PC-3 (cell line): ENCODE measurements around the gene SCD5. TPM values are rescaled to one million over a fixed set of nuclear protein-coding genes. Genes with fewer than 3 reads are reported as not detected.

Experiments
- ATAC-seq: fragments of 200-7000 bp; cut with Tn5 transposase; 2 replicates; pipeline ENCODE4 v1.9.1; 2020; ENCODE audit warnings: mild to moderate bottlenecking, moderate library complexity
- BruUV-seq: library from RNA; stranded (reverse); fragments of 400-500 nt; replicated peaks from 2 replicates; lab custom pipeline; 2021; lab: Mats Ljungman, UMichigan
- CTCF ChIA-PET: fragments of 300-600 bp; sonication (Branson Sonifier 250); formaldehyde crosslinking; loops from one replicate; lab custom pipeline; 2022; ENCODE audit warnings: antibody characterized with exemption; lab: Charles Lee
- POLR2A ChIA-PET: fragments of 300-600 bp; sonication (Branson Sonifier 250); formaldehyde crosslinking; loops from one replicate; lab custom pipeline; 2022; ENCODE audit warnings: antibody characterized with exemption; ENCODE audit not compliant: unreplicated experiment; lab: Charles Lee
- DNase-seq: peaks from one replicate; pipeline ENCODE4 v3.0.0-alpha.2; 2015
- H2AFZ ChIP-seq: fragments of 300-600 bp; sonication (generic); 2 replicates; pipeline ENCODE4 v1.6.0; 2016; ENCODE audit warnings: antibody characterized with exemption, low read length
- H3F3A ChIP-seq: fragments of 300-600 bp; sonication (generic); one replicate; pipeline ENCODE4 v1.6.0; 2017; ENCODE audit warnings: antibody characterized with exemption, low read length, control low read depth, mild to moderate bottlenecking; ENCODE audit not compliant: unreplicated experiment
- H3K27ac ChIP-seq: fragments of 300-600 bp; sonication (generic); 2 replicates; pipeline ENCODE4 v1.5.1; 2016; ENCODE audit warnings: mild to moderate bottlenecking, low read length
- H3K27me3 ChIP-seq: fragments of 300-600 bp; sonication (generic); 2 replicates; pipeline ENCODE4 v1.6.1; 2016; ENCODE audit warnings: low read length, mixed read lengths
- H3K36me3 ChIP-seq: fragments of 300-600 bp; sonication (generic); 2 replicates; pipeline ENCODE4 v1.6.1; 2016; ENCODE audit warnings: low read depth, mixed run types, low read length, mixed read lengths
- H3K4me1 ChIP-seq: fragments of 300-600 bp; sonication (generic); 2 replicates; pipeline ENCODE4 v1.5.1; 2016; ENCODE audit warnings: low read length; ENCODE audit not compliant: insufficient read depth
- H3K4me2 ChIP-seq: fragments of 300-600 bp; sonication (generic); 2 replicates; pipeline ENCODE4 v1.6.0; 2016; ENCODE audit warnings: low read length
- H3K4me3 ChIP-seq: fragments of 300-600 bp; sonication (generic); 2 replicates; pipeline ENCODE4 v1.5.1; 2016; ENCODE audit warnings: mild to moderate bottlenecking, low read length, mixed read lengths
- H3K79me2 ChIP-seq: fragments of 300-600 bp; sonication (generic); 2 replicates; pipeline ENCODE4 v1.6.1; 2017; ENCODE audit warnings: low read length, mixed read lengths
- H3K9ac ChIP-seq: fragments of 300-600 bp; sonication (generic); 2 replicates; pipeline ENCODE4 v1.6.0; 2016; ENCODE audit warnings: mild to moderate bottlenecking, low read length
- H3K9me2 ChIP-seq: fragments of 300-600 bp; sonication (generic); replicated peaks from 2 replicates; pipeline ENCODE4 v1.6.1; 2016; ENCODE audit warnings: mixed run types, low read length, mixed read lengths
- H3K9me3 ChIP-seq: fragments of 300-600 bp; sonication (generic); 2 replicates; pipeline ENCODE4 v1.6.1; 2016; ENCODE audit warnings: low read length, mixed read lengths
- H4K20me1 ChIP-seq: fragments of 300-600 bp; sonication (generic); 2 replicates; pipeline ENCODE4 v1.6.1; 2016; ENCODE audit warnings: low read length, mixed read lengths
- CTCF ChIP-seq: fragments of 300-600 bp; sonication (generic); conservative IDR thresholded peaks from 2 replicates; pipeline ENCODE4 v1.5.1; 2017; ENCODE audit warnings: antibody characterized with exemption, low read depth, mild to moderate bottlenecking, low read length
- EZH2 ChIP-seq: fragments of 300-600 bp; sonication (generic); IDR thresholded peaks from one replicate; pipeline ENCODE4 v1.6.1; 2017; ENCODE audit warnings: antibody characterized with exemption, mild to moderate bottlenecking, low read length; ENCODE audit not compliant: unreplicated experiment
- EZH2phosphoT487 ChIP-seq: fragments of 300-600 bp; sonication (generic); IDR thresholded peaks from 2 replicates; pipeline ENCODE4 v1.6.1; 2018; ENCODE audit warnings: mild to moderate bottlenecking, antibody characterized with exemption, low read length, borderline replicate concordance
- intact Hi-C: fragments of 100-400 bp; cut with micrococcal nuclease; formaldehyde crosslinking; loops from 2 replicates; pipeline ENCODE4 v1.9.0; 2023
- total RNA-seq: library from RNA; depleted of rRNA; stranded (reverse); fragments of >200 nt; gene quantifications from 2 replicates; pipeline ENCODE4 v1.2.3, GENCODE V29; 2014

The SCD5 gene
- total RNA-seq, 1 experiment from 2014 or later, result 3.8 TPM

GRCh38 chr4:82787342-82787741, 11.3 kb downstream of the SCD5 start:
- no peak overlapping the region for H3K27ac ChIP-seq
- H3K4me2 ChIP-seq, result no peak overlapping the region
- no peaks in the 10 kb centered on the region for H3K27me3 ChIP-seq
- TF ChIP-seq CTCF (no peak), EZH2phosphoT487 (no peak), EZH2 (no peak)
- no peaks in the 10 kb centered on the region for H4K20me1 ChIP-seq
- BruUV-seq, result no TSS peak
- H3F3A ChIP-seq, result peaks cover 5% of the 10 kb centered on the region
- H3K36me3 ChIP-seq, result no peaks in the 10 kb centered on the region
- peaks cover 25% of the 10 kb centered on the region for H3K4me1 ChIP-seq
- ChIA-PET CTCF (no interaction called here), POLR2A (no interaction called here)
- no peaks in the 10 kb centered on the region for H3K9me2 ChIP-seq
- no peaks in the 10 kb centered on the region for H3K79me2 ChIP-seq
- intact Hi-C loops, result no loop called here
- H2AFZ ChIP-seq, result no peak overlapping the region
- no peaks in the 10 kb centered on the region for H3K9me3 ChIP-seq
- peak; percentile 47 for DNase-seq
- no peak overlapping the region for H3K4me3 ChIP-seq
- no peak overlapping the region for H3K9ac ChIP-seq
- ATAC-seq, result no peak

- no peak overlapping the region for H3K4me2 ChIP-seq
- no peak overlapping the region for H3K4me3 ChIP-seq
- H3K36me3 ChIP-seq, result no peaks in the 10 kb centered on the region
- peaks cover 5% of the 10 kb centered on the region for H3F3A ChIP-seq
- no peaks in the 10 kb centered on the region for H3K79me2 ChIP-seq
- no peaks in the 10 kb centered on the region for H3K27me3 ChIP-seq
- POLR2A ChIA-PET, result no interaction called here
- TF ChIP-seq EZH2 (no peak), EZH2phosphoT487 (no peak), CTCF (no peak)
- peaks cover 25% of the 10 kb centered on the region for H3K4me1 ChIP-seq
- H3K27ac ChIP-seq, result no peak overlapping the region
- ATAC-seq (no peak), DNase-seq (no peak)
- BruUV-seq, result no TSS peak
- no peaks in the 10 kb centered on the region for H4K20me1 ChIP-seq
- no peaks in the 10 kb centered on the region for H3K9me3 ChIP-seq
- no peaks in the 10 kb centered on the region for H3K9me2 ChIP-seq
- intact Hi-C loops, result no loop called here
- CTCF ChIA-PET, result no interaction called here
- H2AFZ ChIP-seq, result no peak overlapping the region
- H3K9ac ChIP-seq, result no peak overlapping the region
Measured at GRCh38 chr4:82786828-82787227, 11.8 kb downstream of the SCD5 start.

GRCh38 chr4:82785611-82786400, 12.8 kb downstream of the SCD5 start:
- no peaks in the 10 kb centered on the region for H3K9me2 ChIP-seq
- peaks cover 25% of the 10 kb centered on the region for H3K4me1 ChIP-seq
- H3K27ac ChIP-seq, result peak overlapping the region; percentile 90
- ChIA-PET POLR2A (no interaction called here), CTCF (interaction anchor here (0.6 to 1.3 kb wide), 4 partner anchors 47 to 327 kb away, joined by 3 to 4 read pairs (median 3); no protein-coding TSS in a partner anchor)
- no peak for TF ChIP-seq EZH2phosphoT487
- no peak for TF ChIP-seq CTCF
- no peak for TF ChIP-seq EZH2
- BruUV-seq, result no TSS peak
- H4K20me1 ChIP-seq, result no peaks in the 10 kb centered on the region
- ATAC-seq, result peak; percentile 95
- peak overlapping the region; percentile 56 for H3K9ac ChIP-seq
- H3F3A ChIP-seq, result peaks cover 5% of the 10 kb centered on the region
- H2AFZ ChIP-seq, result peak overlapping the region; percentile 55
- intact Hi-C loops, result no loop called here
- H3K79me2 ChIP-seq, result no peaks in the 10 kb centered on the region
- H3K9me3 ChIP-seq, result no peaks in the 10 kb centered on the region
- no peaks in the 10 kb centered on the region for H3K36me3 ChIP-seq
- peak overlapping the region; percentile 54 for H3K4me3 ChIP-seq
- H3K4me2 ChIP-seq, result peak overlapping the region; percentile 83
- DNase-seq, result peak; percentile 83
- no peaks in the 10 kb centered on the region for H3K27me3 ChIP-seq
